Measurements from ENCODE around the gene LDB1.
A peak's percentile ranks its signal among the peaks of the same experiment; 100 is the strongest.

LDB1 gene

DNA sequence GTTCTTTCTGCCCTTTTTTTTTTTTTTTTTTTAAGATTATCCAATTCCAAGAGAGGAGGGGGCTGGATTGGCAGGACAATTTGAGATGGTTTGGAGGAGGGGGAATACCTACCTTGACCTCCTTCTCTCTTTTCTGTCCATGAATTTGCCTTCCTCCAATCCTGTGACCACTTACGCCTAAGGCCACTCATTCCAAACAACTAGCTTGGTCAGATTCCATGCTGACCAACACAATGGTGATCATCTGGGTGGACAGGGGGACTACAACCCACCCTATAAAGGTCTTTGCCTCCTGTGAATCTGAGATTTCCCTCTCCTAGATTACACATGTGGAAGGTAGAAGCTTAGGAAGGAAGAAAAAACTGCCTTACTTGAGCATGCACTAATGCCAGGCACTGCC, 2.3 kb upstream of the LDB1 start:
- H3K4me3 ChIP-seq (ENCODE audit: insufficient read length, low read depth), result no peak overlapping the region
- DNase-seq (ENCODE audit: low read depth, low spot score), result no peak
- TF ChIP-seq SUZ12 (IDR thresholded peaks at IDR 0.05; ENCODE audit: extremely low read depth, insufficient read depth, insufficient read length), result no peak
- no peak for TF ChIP-seq YY1 (IDR thresholded peaks at IDR 0.05; ENCODE audit: insufficient read depth, insufficient read length)
- TF ChIP-seq ZNF274 (IDR thresholded peaks at IDR 0.05; ENCODE audit: low read depth, low read length), result no peak
- peaks cover 4% of the 10 kb centered on the region for H3K4me1 ChIP-seq (ENCODE audit: insufficient read depth, insufficient read length)
- H3K9me3 ChIP-seq (ENCODE audit: insufficient read depth, low read length), result no peaks in the 10 kb centered on the region
- no peak overlapping the region for H3K9ac ChIP-seq (ENCODE audit: insufficient read length, low read depth)
- peaks cover 4% of the 10 kb centered on the region for H3K36me3 ChIP-seq (ENCODE audit: insufficient read depth, insufficient read length, low read length)
- no peaks in the 10 kb centered on the region for H3K27me3 ChIP-seq (ENCODE audit: insufficient read depth, insufficient read length)

DNA sequence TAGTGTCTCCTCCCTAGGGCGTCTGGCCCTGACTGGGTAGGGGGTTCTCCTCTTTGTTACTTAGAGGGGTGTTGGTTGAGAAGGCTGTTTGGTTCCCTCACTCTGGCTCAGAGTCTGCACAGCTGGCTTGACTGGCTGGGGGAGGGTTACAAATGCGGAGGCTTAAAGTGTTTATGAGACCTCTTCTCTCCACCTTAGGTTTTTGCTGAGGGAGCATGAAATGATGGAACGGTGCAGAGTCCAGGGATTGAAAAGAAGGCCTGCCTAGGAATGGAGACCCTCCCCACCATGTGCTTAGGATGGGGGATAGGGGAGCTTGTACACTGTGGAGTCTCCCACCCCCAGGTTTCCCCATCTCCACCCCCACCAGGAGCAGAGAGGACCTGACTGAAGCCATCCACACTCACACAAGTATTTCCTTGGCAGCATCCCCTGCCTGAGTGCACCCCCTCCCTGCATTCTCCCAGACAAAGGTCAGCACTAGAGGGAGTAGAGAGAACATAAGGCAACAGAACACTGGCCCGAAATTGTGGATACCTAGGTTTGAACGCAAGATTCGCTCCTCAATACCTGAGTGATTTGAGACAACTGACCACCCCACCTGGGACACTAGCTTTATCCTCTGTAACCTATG, 1.7 kb upstream of the LDB1 start:
- DNase-seq (ENCODE audit: low read depth, low spot score), result no peak
- peak overlapping the region; percentile 70 for H3K9ac ChIP-seq (ENCODE audit: insufficient read length, low read depth)
- H3K27me3 ChIP-seq (ENCODE audit: insufficient read depth, insufficient read length), result no peaks in the 10 kb centered on the region
- H3K4me3 ChIP-seq (ENCODE audit: insufficient read length, low read depth), result peak overlapping the region; percentile 80
- H3K4me1 ChIP-seq (ENCODE audit: insufficient read depth, insufficient read length), result peaks cover 4% of the 10 kb centered on the region
- no peaks in the 10 kb centered on the region for H3K9me3 ChIP-seq (ENCODE audit: insufficient read depth, low read length)
- H3K36me3 ChIP-seq (ENCODE audit: insufficient read depth, insufficient read length, low read length), result peaks cover 4% of the 10 kb centered on the region
- no peak for TF ChIP-seq YY1 (IDR thresholded peaks at IDR 0.05; ENCODE audit: insufficient read depth, insufficient read length)
- no peak for TF ChIP-seq ZNF274 (IDR thresholded peaks at IDR 0.05; ENCODE audit: low read depth, low read length)
- no peak for TF ChIP-seq SUZ12 (IDR thresholded peaks at IDR 0.05; ENCODE audit: extremely low read depth, insufficient read depth, insufficient read length)

DNA sequence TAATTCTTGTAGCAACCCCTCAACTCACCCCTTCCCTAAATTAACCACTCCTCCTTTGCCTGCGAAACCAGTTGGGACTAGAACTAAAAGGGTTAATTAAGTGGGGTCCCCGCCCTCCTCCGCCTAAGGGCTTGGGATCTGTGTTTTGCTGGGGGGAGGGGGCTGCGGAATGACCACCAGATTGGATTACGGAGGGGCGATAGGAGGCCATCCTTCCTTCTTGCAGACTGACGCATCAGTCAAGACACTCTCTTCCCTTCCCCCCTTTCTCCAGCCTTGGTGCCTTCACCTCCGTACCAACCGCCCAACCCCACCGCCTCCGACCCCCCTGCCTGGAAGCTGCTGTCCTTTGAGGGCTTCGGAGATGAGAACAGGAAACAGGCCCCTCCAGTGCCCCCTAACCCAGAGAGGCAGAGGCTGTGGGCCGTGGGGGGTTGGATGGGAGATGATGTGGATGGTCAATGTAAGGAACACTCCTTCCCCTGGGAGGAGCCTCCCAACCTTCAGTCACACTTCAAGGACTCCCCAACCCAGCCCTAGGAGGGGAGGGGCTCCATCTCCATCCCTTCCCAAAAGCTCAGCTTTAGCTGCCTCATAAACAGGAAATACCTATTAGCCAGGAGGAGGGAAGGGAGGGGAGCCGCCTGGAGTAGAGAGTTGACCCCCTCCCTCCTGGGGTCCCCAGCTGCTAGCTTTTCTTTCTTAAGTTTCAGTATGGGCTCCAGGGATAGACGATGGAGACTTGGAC, 997 bp upstream of the LDB1 start:
- Histone ChIP-seq H3K27me3 (ENCODE audit: insufficient read depth, insufficient read length) (no peaks in the 10 kb centered on the region), H3K4me1 (ENCODE audit: insufficient read depth, insufficient read length) (peaks cover 4% of the 10 kb centered on the region), H3K4me3 (ENCODE audit: insufficient read length, low read depth) (peak overlapping the region; percentile 80), H3K36me3 (ENCODE audit: insufficient read depth, insufficient read length, low read length) (peaks cover 4% of the 10 kb centered on the region), H3K9ac (ENCODE audit: insufficient read length, low read depth) (peak overlapping the region; percentile 90), H3K9me3 (ENCODE audit: insufficient read depth, low read length) (no peaks in the 10 kb centered on the region)
- peak; percentile 93 for DNase-seq (ENCODE audit: low read depth, low spot score)
- TF ChIP-seq SUZ12 (IDR thresholded peaks at IDR 0.05; ENCODE audit: extremely low read depth, insufficient read depth, insufficient read length) (no peak), YY1 (IDR thresholded peaks at IDR 0.05; ENCODE audit: insufficient read depth, insufficient read length) (no peak), ZNF274 (IDR thresholded peaks at IDR 0.05; ENCODE audit: low read depth, low read length) (no peak)

DNA sequence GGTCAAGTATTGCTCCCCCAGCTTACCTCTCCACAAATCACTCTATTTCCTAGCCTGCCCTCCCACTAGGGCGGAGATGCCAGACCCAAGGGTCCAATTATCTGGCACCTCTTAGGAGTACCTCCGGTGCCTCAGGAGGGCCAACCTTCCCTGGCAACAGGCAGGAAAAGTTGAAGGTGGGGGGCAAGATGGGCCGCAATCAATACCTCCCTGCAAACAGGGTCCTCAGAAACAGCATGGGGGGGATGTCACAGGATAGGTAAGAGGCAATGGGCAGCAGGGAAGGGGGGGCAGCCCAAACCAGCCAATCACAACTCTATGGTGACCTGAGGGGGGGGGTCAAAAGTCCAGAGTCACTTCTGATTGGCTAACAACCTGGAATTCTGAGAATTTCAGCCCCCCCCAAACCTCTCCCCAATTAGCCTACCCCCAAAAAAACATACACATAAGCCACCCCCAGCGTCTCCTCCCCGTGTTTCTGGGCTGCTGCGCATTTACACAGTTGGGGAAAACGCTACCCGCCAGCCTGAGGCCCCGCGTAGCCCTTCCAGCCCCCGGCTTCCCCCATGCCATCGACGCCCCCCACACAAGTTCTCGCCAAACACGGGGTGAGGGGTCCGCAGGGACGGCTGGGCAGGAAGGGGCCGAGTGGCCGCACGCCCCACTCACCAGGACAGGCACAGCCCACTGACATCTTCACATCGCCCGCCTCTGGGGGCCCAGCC, 589 bp downstream of the LDB1 start:
- Histone ChIP-seq H3K36me3 (ENCODE audit: insufficient read depth, insufficient read length, low read length) (peaks cover 4% of the 10 kb centered on the region), H3K4me1 (ENCODE audit: insufficient read depth, insufficient read length) (peaks cover 4% of the 10 kb centered on the region), H3K4me3 (ENCODE audit: insufficient read length, low read depth) (peak overlapping the region; percentile 80), H3K27me3 (ENCODE audit: insufficient read depth, insufficient read length) (no peaks in the 10 kb centered on the region), H3K9ac (ENCODE audit: insufficient read length, low read depth) (peak overlapping the region; percentile 94), H3K9me3 (ENCODE audit: insufficient read depth, low read length) (no peaks in the 10 kb centered on the region)
- TF ChIP-seq SUZ12 (IDR thresholded peaks at IDR 0.05; ENCODE audit: extremely low read depth, insufficient read depth, insufficient read length) (no peak), YY1 (IDR thresholded peaks at IDR 0.05; ENCODE audit: insufficient read depth, insufficient read length) (no peak), ZNF274 (IDR thresholded peaks at IDR 0.05; ENCODE audit: low read depth, low read length) (no peak)
- DNase-seq (ENCODE audit: low read depth, low spot score), result no peak

DNA sequence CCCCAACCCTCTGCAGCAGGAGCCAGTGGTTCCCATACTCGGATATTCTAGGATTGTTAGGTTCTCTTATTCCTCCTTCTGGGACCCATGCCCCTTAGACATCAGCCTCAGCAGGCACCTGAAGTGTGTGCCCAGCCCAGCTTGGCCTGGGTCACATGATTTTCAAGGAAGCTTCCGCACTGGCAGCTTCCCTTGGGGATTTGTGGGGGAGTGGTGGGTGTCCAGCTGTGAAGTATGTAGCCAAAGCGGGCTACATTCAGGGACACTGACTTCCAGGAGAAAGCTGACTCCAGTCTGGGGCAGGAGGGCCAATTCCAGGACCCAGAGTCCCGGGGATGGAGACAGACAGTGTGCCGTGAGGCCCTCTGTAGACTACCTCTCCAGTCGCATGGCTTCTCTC, 1.3 kb downstream of the LDB1 start:
- TF ChIP-seq SUZ12 (IDR thresholded peaks at IDR 0.05; ENCODE audit: extremely low read depth, insufficient read depth, insufficient read length), result no peak
- TF ChIP-seq ZNF274 (IDR thresholded peaks at IDR 0.05; ENCODE audit: low read depth, low read length), result no peak
- TF ChIP-seq YY1 (IDR thresholded peaks at IDR 0.05; ENCODE audit: insufficient read depth, insufficient read length), result no peak
- Histone ChIP-seq H3K4me3 (ENCODE audit: insufficient read length, low read depth) (peak overlapping the region; percentile 28), H3K9me3 (ENCODE audit: insufficient read depth, low read length) (no peaks in the 10 kb centered on the region), H3K9ac (ENCODE audit: insufficient read length, low read depth) (peak overlapping the region; percentile 51), H3K36me3 (ENCODE audit: insufficient read depth, insufficient read length, low read length) (peaks cover 4% of the 10 kb centered on the region), H3K27me3 (ENCODE audit: insufficient read depth, insufficient read length) (no peaks in the 10 kb centered on the region), H3K4me1 (ENCODE audit: insufficient read depth, insufficient read length) (peaks cover 4% of the 10 kb centered on the region)
- DNase-seq (ENCODE audit: low read depth, low spot score), result no peak

DNA sequence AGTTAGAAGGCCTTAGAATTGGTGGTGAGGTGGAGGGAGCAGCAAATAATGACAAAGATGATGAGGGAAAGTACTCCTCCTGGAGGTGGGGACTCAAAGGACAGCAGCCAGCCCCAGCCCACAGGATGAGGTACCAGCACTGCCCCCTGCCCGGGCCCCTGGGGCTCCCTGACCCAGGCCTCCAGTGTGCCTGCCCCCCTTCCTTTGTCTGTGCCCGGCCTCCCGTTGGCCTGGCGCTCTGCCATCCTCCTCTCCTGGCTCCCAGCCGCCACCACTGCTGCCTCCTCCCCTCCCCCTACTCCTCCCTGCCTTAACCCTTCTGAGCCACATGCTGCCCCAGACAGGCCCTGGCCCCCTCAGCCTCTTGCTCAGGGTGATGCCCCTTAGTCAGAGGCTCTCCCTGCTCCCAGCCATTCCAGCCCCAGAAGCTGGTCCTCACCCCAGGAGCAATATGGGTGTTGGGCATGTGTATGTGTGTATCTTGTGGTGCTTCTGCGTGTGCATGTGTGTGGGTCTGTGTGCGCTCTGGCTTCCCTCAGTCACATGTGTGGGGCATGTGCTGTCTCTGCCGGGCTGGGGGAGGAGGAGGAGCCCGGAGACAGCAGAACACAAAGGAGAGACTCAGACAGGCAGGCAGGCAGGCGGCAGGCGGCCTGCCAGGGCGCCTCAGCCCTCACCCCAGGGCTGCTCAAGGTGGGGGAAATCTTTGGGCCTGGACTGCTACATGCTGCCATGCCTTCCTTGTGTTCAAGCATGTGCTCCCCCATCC, 2.6 kb downstream of the LDB1 start:
- DNase-seq (ENCODE audit: low read depth, low spot score), result no peak
- no peaks in the 10 kb centered on the region for H3K27me3 ChIP-seq (ENCODE audit: insufficient read depth, insufficient read length)
- peaks cover 6% of the 10 kb centered on the region for H3K4me1 ChIP-seq (ENCODE audit: insufficient read depth, insufficient read length)
- H3K36me3 ChIP-seq (ENCODE audit: insufficient read depth, insufficient read length, low read length), result peaks cover 7% of the 10 kb centered on the region
- no peak for TF ChIP-seq SUZ12 (IDR thresholded peaks at IDR 0.05; ENCODE audit: extremely low read depth, insufficient read depth, insufficient read length)
- TF ChIP-seq YY1 (IDR thresholded peaks at IDR 0.05; ENCODE audit: insufficient read depth, insufficient read length), result no peak
- TF ChIP-seq ZNF274 (IDR thresholded peaks at IDR 0.05; ENCODE audit: low read depth, low read length), result no peak
- no peaks in the 10 kb centered on the region for H3K9me3 ChIP-seq (ENCODE audit: insufficient read depth, low read length)
- peak overlapping the region; percentile 51 for H3K9ac ChIP-seq (ENCODE audit: insufficient read length, low read depth)
- peak overlapping the region; percentile 21 for H3K4me3 ChIP-seq (ENCODE audit: insufficient read length, low read depth)

All from NT2/D1 (cell line).